NOMO-1 treated with dmso at 0.1 percent for 144 hours (cell line): ENCODE data around the gene RHOA.

Experiments used
- DNase-seq: peaks from one replicate; lab custom pipeline; 2025; ENCODE audit not compliant: unreplicated experiment; lab: John Stamatoyannopoulos, UW

RHOA gene

GRCh38 chr3:49411968-49412631 is at the start of gene RHOA, which contains the start of gene TCTA:
Gene RHOA, minus strand, starts transcription at chr3:49411976. Its CDS starts 36,387 bp downstream, at chr3:49375589.
Gene TCTA, plus strand, starts transcription at chr3:49412423. Its CDS starts 4 bp downstream, at chr3:49412427.
- DNase-seq = peak; percentile 98

GRCh38 chr3:49460956-49461355 is 49.2 kb upstream of the RHOA start:
- DNase-seq = no peak

DNA sequence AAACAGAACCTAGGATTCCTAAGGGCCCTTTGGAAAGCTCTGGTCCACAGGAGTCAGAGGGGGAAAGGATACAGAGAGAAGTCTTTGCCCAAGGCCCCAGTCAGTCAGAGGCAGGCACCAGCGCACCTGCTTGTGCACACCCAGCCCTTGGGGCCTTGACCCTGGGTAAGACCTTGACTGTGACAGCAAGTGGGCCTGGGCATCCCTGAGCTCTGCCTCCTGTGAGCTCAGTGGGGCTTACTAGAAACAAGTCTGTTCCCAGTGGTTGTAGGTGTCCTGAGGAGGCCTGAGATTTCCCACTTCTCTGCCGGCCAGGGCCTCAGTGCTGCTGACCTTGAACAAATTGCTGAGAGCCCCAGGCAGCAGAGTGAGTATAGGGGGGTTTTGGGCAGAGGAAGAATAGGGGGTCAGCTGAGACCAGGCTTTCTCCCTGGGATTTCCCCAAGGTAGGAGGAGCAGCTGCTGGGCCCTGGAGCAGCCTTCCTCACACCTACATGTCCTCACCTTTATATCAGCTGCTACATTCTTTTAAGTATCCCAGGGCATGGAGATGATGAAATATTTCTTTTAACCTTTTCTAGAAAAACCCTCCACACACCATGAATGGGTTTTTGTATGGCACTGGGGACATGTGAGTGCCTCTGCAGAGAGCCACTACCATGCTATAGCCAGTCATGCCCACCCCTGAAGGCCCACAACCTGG is 48.6 kb upstream of the RHOA start:
- DNase-seq = no peak

DNA sequence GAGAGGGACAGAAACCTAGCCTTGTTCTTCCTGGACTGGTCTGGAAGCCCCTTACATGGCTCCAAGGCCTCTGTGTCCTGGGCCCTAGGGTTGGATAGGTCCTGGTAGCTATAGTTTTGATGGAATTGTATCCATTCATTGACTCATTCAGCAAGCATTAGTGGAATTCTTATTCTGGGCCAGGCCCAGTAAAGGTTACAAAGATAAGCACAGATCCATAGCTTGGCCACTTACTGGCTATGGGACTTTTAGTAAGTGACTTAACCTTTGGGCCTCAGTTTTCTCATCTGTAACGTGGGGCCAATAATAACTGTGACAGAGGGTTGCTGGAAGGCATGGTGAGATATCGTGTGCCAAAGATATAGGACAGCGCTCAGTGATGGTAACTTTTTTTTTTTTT is 44.7 kb upstream of the RHOA start:
- DNase-seq = no peak

- DNase-seq = no peak
Observed at GRCh38 chr3:49454898-49455681, 43.3 kb upstream of the RHOA start.

- no peak for DNase-seq
Observed at GRCh38 chr3:49454458-49454857, 42.7 kb upstream of the RHOA start.

DNA sequence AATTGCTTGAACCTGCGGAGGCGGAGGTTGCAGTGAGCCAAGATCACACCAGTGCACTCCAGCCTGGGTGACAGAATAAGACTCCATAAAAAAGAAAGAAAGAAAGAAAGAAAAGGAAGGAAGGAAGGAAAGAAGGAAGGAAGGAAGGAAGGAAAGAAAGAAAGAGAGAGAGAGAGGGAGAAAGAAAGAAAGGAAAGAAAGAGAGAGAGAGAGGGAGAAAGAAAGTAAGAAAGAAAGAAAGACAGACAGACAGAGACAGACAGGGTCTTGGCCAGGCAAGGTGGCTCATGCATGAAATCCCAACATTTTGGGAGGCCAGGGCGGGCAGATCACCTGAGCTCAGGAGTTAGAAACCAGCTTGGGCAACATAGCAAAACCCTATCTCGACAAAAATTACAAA is 41.8 kb upstream of the RHOA start:
- DNase-seq = no peak

- no peak for DNase-seq
Observed at GRCh38 chr3:49445391-49445790, 33.6 kb upstream of the RHOA start.

GRCh38 chr3:49434731-49435130 is 23.0 kb upstream of the RHOA start:
- DNase-seq = no peak

DNA sequence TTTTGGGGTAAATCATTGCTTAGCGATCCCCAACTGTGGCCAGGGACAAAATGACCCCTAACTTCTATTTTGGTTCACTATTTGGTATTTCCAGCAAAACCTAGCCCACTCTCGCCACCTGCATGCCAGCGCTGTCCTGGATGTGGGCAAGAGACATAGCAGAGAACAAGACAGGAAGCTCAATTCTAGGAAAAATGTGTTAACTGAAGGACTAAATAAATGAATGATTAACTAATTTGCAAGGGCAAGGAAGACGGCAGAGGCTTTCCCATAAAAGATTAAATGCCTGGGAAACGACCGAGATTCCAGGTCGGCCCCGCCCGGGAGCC is 16.9 kb upstream of the RHOA start:
- no peak for DNase-seq

DNA sequence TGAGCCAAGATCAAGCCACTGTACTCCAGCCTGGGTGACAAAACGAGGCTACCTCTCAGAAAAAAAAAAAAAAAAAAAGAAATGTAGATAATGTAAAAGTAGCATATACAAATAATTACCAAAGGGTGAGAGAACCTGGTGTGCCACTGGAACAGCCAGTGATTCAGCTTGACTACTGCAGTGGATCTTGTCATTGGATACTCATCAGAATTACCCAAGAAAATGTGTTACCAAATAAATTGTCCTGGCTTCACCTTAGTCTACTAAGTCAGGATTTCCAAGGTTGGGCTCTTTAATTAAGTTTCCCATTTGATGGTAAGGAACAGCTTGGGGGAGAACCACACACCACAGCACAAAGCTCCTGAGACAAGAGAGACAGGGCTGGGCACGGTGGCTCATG is 15.8 kb upstream of the RHOA start:
- DNase-seq = no peak

- DNase-seq = no peak
Observed at GRCh38 chr3:49424816-49425215, 13.0 kb upstream of the RHOA start.

GRCh38 chr3:49422379-49423248 is 10.8 kb upstream of the RHOA start, which contains the start of gene AMT:
Gene AMT, minus strand, starts transcription at chr3:49422473. Its CDS starts 23 bp downstream, at chr3:49422450.
- DNase-seq = no peak

- no peak for DNase-seq
Observed at GRCh38 chr3:49421890-49422378, 10.2 kb upstream of the RHOA start.

- DNase-seq = no peak
Observed at GRCh38 chr3:49417516-49418120, 5.8 kb upstream of the RHOA start.

DNA sequence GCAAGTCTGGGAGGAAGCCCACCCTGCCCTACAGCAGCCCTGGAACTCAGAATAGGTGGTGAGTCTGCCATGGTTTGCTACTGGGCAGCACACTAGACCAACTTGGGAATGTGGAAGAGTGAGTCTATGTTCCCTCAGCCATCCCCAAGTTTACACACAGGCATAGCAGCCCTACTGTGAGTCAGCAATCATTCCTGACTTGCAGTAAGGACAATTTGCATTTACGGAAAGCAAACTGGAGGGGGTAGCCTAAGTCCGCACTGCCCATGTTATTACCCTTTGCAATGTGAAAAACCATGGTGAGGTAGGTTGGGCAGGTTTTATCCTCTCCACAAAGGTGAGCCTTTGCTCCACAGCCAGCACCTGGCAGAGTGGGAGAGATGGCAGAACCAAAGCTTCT is 5.1 kb upstream of the RHOA start:
- DNase-seq = no peak

- peak; percentile 42 for DNase-seq
Observed at GRCh38 chr3:49415931-49416601, 4.3 kb upstream of the RHOA start.

DNA sequence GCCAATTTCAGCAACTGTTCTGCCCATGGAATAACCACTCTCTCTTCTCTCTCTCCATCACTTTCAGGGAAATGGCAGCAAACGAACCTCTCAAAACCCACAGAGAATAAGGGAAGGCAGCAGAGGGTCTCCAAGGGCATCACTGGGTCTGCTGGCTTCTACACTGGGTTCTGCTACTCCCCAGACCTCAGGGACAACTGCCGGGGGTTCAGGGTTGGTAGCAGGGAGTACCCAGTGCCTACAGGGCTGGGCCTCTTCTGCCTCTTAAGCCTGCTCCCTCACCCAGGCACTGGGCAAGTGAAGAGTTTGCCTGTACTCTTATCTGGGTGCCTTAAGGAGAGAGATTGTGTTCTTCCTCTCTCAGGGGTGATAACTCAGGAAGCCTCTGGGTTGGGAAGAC is 3.0 kb upstream of the RHOA start:
- DNase-seq = no peak

DNA sequence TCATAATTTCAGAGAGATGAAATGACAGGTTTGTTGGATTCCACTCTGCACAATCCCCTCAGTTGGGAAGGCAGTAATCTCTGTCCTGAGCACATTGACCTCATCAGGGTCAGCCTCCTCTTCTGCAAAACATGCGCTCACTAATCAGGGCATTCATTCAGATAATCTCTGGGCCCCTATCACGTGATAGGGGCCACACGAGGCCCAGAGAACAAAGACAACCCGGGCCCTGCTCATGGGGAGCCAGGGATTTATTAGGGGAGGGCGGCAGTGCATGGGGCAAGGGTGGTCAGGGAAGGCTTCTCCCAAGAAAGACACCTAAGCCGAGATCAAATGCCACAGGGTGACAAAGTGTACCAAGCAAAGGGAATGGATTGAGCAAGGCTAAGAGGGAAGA is 1.6 kb upstream of the RHOA start:
- DNase-seq = no peak
